PC-9 (cell line): ENCODE data around the gene ANKDD1A. TPM values are rescaled to one million over a fixed set of nuclear protein-coding genes. Genes with fewer than 3 reads are reported as not detected.

Experiments
- BruUV-seq: library from RNA; stranded (reverse); fragments of 400-500 nt; replicated peaks from 2 replicates; lab custom pipeline; 2021; lab: Mats Ljungman, UMichigan
- CTCF ChIA-PET: fragments of 300-600 bp; sonication (Branson Sonifier 250); formaldehyde crosslinking; loops from one replicate; lab custom pipeline; 2022; ENCODE audit warnings: antibody characterized with exemption; lab: Charles Lee
- POLR2A ChIA-PET: fragments of 300-600 bp; sonication (Branson Sonifier 250); formaldehyde crosslinking; loops from one replicate; lab custom pipeline; 2022; ENCODE audit warnings: antibody characterized with exemption; ENCODE audit not compliant: unreplicated experiment; lab: Charles Lee
- DNase-seq, 2 experiments: peaks; one replicate each; pipeline versions ENCODE4 v3.0.0 to v3.0.0-alpha.2; 2015 to 2022; ENCODE audit warnings: mixed read lengths in 1 of 2
- H2AFZ ChIP-seq: fragments of 200-600 bp; sonication (generic); 2 replicates; pipeline ENCODE4 v1.8.1; 2017; ENCODE audit warnings: antibody characterized with exemption
- H3F3A ChIP-seq: fragments of 200-600 bp; sonication (generic); 2 replicates; pipeline ENCODE4 v1.8.1; 2017; ENCODE audit warnings: antibody characterized with exemption, mild to moderate bottlenecking, low read depth; ENCODE audit not compliant: insufficient read depth
- H3K27ac ChIP-seq: fragments of 200-600 bp; sonication (generic); 2 replicates; pipeline ENCODE4 v1.6.1; 2016; ENCODE audit warnings: mixed run types
- H3K27me3 ChIP-seq: fragments of 200-600 bp; sonication (generic); 2 replicates; pipeline ENCODE4 v1.6.1; 2016; ENCODE audit warnings: low read depth, mixed run types; ENCODE audit not compliant: insufficient read depth
- H3K36me3 ChIP-seq: fragments of 200-600 bp; sonication (generic); 2 replicates; pipeline ENCODE4 v1.6.1; 2016; ENCODE audit warnings: low read depth, mixed run types
- H3K4me1 ChIP-seq: fragments of 200-600 bp; sonication (generic); replicated peaks from 2 replicates; pipeline ENCODE4 v1.6.1; 2016; ENCODE audit warnings: mixed run types; ENCODE audit not compliant: insufficient read depth
- H3K4me2 ChIP-seq: fragments of 200-600 bp; sonication (generic); 2 replicates; pipeline ENCODE4 v1.6.1; 2017; ENCODE audit warnings: mixed run types
- H3K4me3 ChIP-seq: fragments of 200-600 bp; sonication (generic); 2 replicates; pipeline ENCODE4 v1.6.1; 2016; ENCODE audit warnings: mixed run types
- H3K79me2 ChIP-seq: fragments of 200-600 bp; sonication (generic); 2 replicates; pipeline ENCODE4 v1.6.1; 2017; ENCODE audit warnings: low read depth, mixed run types
- H3K9me2 ChIP-seq: fragments of 200-600 bp; sonication (generic); 2 replicates; pipeline ENCODE4 v1.8.1; 2017; ENCODE audit warnings: mild to moderate bottlenecking; ENCODE audit not compliant: insufficient read depth
- H3K9me3 ChIP-seq: fragments of 200-600 bp; sonication (generic); 2 replicates; pipeline ENCODE4 v1.8.1; 2016; ENCODE audit warnings: low read depth; ENCODE audit not compliant: insufficient read depth
- H4K20me1 ChIP-seq: fragments of 200-600 bp; sonication (generic); 2 replicates; pipeline ENCODE4 v1.8.1; 2017; ENCODE audit not compliant: insufficient read depth
- CTCF ChIP-seq: fragments of 200-600 bp; sonication (generic); conservative IDR thresholded peaks from 2 replicates; pipeline ENCODE4 v1.6.1; 2017; ENCODE audit warnings: mixed run types, antibody characterized with exemption, mild to moderate bottlenecking, moderate library complexity
- EZH2 ChIP-seq: fragments of 200-600 bp; sonication (generic); IDR thresholded peaks from 2 replicates; pipeline ENCODE4 v1.8.0; 2017; ENCODE audit warnings: antibody characterized with exemption, low read depth
- intact Hi-C: fragments of 100-400 bp; cut with micrococcal nuclease; formaldehyde crosslinking; loops from one replicate; pipeline ENCODE4 v1.10.0; 2022; ENCODE audit not compliant: unreplicated experiment
- total RNA-seq: library from RNA; stranded (reverse); gene quantifications from 2 replicates; pipeline ENCODE4 v1.2.3, GENCODE V29; 2021

Gene ANKDD1A
- total RNA-seq, 1 experiment from 2014 or later, result 14.2 TPM

DNA sequence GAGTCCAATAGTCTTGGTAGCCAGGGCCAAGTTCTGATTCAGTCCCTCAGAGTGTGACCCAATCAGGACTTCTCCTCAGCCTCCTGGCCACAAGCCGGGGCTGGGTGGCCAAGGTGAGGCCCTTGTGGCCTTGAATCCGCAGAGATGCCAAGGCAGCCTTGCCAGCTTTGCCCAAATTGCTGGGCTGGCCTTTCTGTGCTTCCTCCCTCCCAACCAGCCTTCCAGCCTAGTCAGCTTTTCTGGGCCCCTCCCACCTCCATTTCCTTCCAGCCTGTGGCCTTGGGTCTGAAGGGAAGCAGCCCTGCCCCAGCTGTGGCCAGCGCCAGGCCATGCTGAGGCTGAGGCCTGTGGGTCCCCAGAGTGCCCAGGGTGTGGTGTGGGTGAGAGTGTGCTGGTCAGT is 34.3 kb upstream of the ANKDD1A start:
- DNase-seq, result peak in 1 of 2 experiments; percentile 24
- no peak overlapping the region for H3K4me3 ChIP-seq
- H3K36me3 ChIP-seq, result no peaks in the 10 kb centered on the region
- no peaks in the 10 kb centered on the region for H3K27me3 ChIP-seq
- H4K20me1 ChIP-seq, result no peaks in the 10 kb centered on the region
- POLR2A ChIA-PET, result interaction anchor here (0.6 kb wide), 1 partner anchor 89 kb away, joined by 6 read pairs; no protein-coding TSS in a partner anchor
- H3K4me2 ChIP-seq, result no peak overlapping the region
- H2AFZ ChIP-seq, result no peak overlapping the region
- no peaks in the 10 kb centered on the region for H3K9me3 ChIP-seq
- no TSS peak for BruUV-seq
- intact Hi-C loops, result no loop called here
- H3K4me1 ChIP-seq, result no peaks in the 10 kb centered on the region
- no peak overlapping the region for H3K27ac ChIP-seq
- H3F3A ChIP-seq, result no peaks in the 10 kb centered on the region
- TF ChIP-seq CTCF (no peak), EZH2 (no peak)
- H3K9me2 ChIP-seq, result no peaks in the 10 kb centered on the region
- H3K79me2 ChIP-seq, result no peaks in the 10 kb centered on the region
- CTCF ChIA-PET, result no interaction called here

GRCh38 chr15:64878705-64879104 is 33.0 kb upstream of the ANKDD1A start:
- H3K79me2 ChIP-seq, result no peaks in the 10 kb centered on the region
- H3K4me1 ChIP-seq, result peaks cover 4% of the 10 kb centered on the region
- no TSS peak for BruUV-seq
- no peaks in the 10 kb centered on the region for H3K36me3 ChIP-seq
- no peak overlapping the region for H2AFZ ChIP-seq
- no peak overlapping the region for H3K27ac ChIP-seq
- no peaks in the 10 kb centered on the region for H4K20me1 ChIP-seq
- no peak for DNase-seq
- H3K27me3 ChIP-seq, result no peaks in the 10 kb centered on the region
- no peak for TF ChIP-seq EZH2
- TF ChIP-seq CTCF, result no peak
- CTCF ChIA-PET, result no interaction called here
- no peaks in the 10 kb centered on the region for H3K9me2 ChIP-seq
- POLR2A ChIA-PET, result no interaction called here
- intact Hi-C loops, result no loop called here
- H3K4me3 ChIP-seq, result no peak overlapping the region
- no peaks in the 10 kb centered on the region for H3K9me3 ChIP-seq
- no peak overlapping the region for H3K4me2 ChIP-seq
- peaks cover 4% of the 10 kb centered on the region; the same call in 1 of the 2 replicates for H3F3A ChIP-seq

DNA sequence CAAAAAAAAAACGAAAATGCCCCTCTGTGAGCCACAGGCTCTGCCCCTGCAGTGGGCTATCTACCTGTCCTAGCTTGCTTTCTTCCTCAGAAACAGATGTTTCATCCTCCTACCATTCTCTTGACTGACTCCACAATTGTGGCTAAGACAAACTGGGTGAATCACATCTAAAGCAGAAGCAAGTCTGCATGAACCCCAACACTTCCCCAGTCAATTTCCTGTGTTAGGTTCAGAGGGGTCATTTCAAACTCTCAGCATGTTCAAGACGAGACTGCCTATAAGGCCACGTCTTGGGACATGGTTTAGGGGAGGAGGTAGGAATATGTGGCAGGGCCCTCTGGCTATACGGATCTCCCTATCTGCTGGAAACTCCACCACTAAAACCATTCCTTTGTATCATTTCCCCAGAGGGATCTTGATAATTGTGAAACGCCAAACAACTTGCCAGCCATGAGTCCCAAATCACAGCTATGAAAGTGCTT is 28.6 kb upstream of the ANKDD1A start:
- ChIA-PET CTCF (no interaction called here), POLR2A (no interaction called here)
- peaks cover 12% of the 10 kb centered on the region for H3K4me1 ChIP-seq
- TF ChIP-seq EZH2, result no peak
- TF ChIP-seq CTCF, result no peak
- DNase-seq, result no peak
- H3K9me3 ChIP-seq, result no peaks in the 10 kb centered on the region
- no peaks in the 10 kb centered on the region for H3K36me3 ChIP-seq
- H3K79me2 ChIP-seq, result no peaks in the 10 kb centered on the region
- no peaks in the 10 kb centered on the region for H4K20me1 ChIP-seq
- intact Hi-C loops, result no loop called here
- no peaks in the 10 kb centered on the region for H3K27me3 ChIP-seq
- no peak overlapping the region for H2AFZ ChIP-seq
- BruUV-seq, result no TSS peak
- peaks cover 9% of the 10 kb centered on the region; the same call in 1 of the 2 replicates for H3F3A ChIP-seq
- H3K4me3 ChIP-seq, result no peak overlapping the region
- H3K27ac ChIP-seq, result no peak overlapping the region; the same call in 1 of the 2 replicates
- H3K9me2 ChIP-seq, result no peaks in the 10 kb centered on the region
- H3K4me2 ChIP-seq, result peak overlapping the region; percentile 36; the same call in 1 of the 2 replicates
